Measurements from ENCODE around the gene SCPEP1.

DNA sequence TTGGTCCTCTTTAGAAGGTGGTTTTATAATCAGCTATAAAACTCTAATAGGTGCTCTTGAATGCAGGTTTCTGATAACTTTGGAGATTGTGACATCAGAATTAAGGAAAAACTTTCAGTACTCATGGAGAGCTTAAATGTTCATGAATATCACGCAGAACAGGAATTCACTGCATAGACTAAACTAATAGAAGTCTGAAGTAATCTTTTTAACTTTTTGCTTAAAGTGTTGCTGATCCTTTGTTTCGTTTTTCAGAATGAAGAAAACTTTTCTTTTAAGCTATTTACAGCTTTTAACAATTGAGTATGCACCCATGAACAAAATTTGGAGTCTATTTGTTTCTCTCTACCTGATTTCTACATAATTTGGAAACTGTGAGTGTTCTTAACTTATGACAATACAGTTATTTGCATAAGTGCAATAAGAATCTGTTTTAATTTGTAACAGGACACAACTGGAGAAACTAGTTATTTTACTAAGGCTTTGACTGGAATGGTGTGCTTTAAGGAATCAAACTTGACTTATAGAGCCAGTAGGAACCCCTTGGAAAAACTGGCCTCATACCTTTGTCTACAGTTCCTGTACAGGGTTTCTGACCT, 47.1 kb upstream of the SCPEP1 start:
- TF ChIP-seq CTCF (IDR thresholded peaks at IDR 0.05): no peak
- no peak for TF ChIP-seq MAX (IDR thresholded peaks at IDR 0.05; ENCODE audit: low read depth)
- TF ChIP-seq POLR2AphosphoS5 (IDR thresholded peaks at IDR 0.05; ENCODE audit: low read depth, low read length): no peak
- TF ChIP-seq MXI1 (IDR thresholded peaks at IDR 0.05; ENCODE audit: low read depth, low read length): no peak
- no peak for TF ChIP-seq EP300 (IDR thresholded peaks at IDR 0.05; ENCODE audit: borderline replicate concordance in 1 of 2, low read depth in 1 of 2, low read length in 1 of 2)
- no peak for TF ChIP-seq REST (IDR thresholded peaks at IDR 0.05; ENCODE audit: low read depth, low read length)
- TF ChIP-seq CHD2 (IDR thresholded peaks at IDR 0.05; ENCODE audit: low read length, partially characterized antibody): no peak
- TF ChIP-seq TCF12 (IDR thresholded peaks at IDR 0.05): no peak
- TF ChIP-seq USF2 (IDR thresholded peaks at IDR 0.05; ENCODE audit: borderline replicate concordance, low read depth, low read length): no peak
- no peak for TF ChIP-seq ELF1 (IDR thresholded peaks at IDR 0.05)
- no peak for TF ChIP-seq RCOR1 (IDR thresholded peaks at IDR 0.05; ENCODE audit: low read length)
- TF ChIP-seq RAD21 (IDR thresholded peaks at IDR 0.05; ENCODE audit: low read length): no peak
